ENCODE results near the gene SALL1.

Gene SALL1

GRCh38 chr16:51156807-51157200 is 5.7 kb upstream of the SALL1 start:
- DNase-seq: no peak

DNA sequence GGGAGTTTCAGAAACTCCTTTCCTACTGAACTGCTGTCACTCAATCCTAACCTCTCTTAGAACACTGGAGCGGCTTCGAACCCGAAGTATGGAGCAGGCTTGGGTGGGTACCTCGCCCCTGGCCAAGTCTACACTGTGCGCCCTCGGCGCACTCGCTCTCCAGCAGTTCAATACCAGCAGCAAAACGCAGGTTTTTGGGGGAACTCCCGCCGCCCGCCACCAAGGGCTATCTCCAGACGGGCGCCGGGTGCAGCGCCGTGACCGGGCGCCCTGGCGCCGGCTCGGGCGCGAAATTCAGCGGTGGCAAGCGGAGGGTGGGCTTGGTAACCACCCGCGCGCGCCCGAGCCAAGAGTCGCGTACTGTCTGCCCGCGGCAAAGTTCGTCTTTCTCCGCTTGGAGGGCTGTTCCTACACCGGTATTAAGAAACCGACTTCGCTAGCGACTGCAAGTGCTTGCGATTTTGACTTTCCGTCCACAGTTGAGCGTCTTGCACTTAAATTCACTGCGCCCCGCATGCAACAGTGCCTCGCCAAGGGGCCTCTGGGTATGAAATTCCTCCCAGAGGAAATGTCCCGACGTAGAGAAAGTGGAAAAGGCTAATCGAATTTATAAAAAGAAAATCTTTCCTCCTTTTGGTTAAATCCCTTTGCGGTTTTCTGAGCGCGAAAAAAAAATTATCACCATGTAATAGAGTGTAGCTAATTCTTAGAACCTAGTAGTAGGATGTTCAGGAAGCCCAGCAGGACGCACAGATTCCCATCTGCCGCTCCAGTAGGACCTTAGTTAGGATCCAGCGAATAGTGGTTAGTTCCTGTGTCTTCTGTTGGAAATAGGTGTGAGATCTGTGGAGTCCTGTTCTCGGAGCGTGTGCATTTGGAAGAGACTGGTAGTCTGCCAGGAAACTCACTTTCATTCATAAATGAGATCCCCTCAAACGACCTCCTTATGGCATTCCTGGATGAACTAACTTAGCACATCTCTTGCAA is 5.0 kb upstream of the SALL1 start:
- no peak for DNase-seq

DNA sequence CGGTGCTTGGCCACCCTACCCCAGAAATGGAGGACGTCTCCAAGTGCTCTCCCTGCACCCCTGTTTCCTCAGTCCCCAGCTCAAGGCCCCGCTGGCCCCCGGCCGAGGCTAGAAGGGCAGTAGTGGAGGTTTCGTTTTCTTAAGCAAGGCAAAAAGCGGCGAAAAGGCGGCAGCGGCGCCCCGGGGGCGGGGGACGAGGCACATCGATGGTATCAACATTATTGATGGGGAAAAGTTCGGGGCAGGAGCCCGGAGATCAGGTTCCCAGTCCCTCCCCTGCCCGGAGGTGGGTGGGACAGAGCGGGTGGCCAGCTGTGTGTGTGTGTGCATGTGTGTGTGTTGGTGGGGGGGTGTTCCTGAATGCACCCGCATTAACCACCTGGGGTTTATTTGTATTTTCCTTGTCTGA is 4.1 kb upstream of the SALL1 start:
- no peak for DNase-seq

- no peak for DNase-seq
Measured at GRCh38 chr16:51154271-51155171, 3.5 kb upstream of the SALL1 start.

GRCh38 chr16:51153577-51154031 is 2.5 kb upstream of the SALL1 start:
- DNase-seq: no peak

- DNase-seq: no peak
Measured at GRCh38 chr16:51152691-51153576, 1.9 kb upstream of the SALL1 start.

GRCh38 chr16:51151961-51152663 is 1.0 kb upstream of the SALL1 start:
- DNase-seq: peak; percentile 44

GRCh38 chr16:51151435-51151960 is 428 bp upstream of the SALL1 start:
- DNase-seq: no peak

DNA sequence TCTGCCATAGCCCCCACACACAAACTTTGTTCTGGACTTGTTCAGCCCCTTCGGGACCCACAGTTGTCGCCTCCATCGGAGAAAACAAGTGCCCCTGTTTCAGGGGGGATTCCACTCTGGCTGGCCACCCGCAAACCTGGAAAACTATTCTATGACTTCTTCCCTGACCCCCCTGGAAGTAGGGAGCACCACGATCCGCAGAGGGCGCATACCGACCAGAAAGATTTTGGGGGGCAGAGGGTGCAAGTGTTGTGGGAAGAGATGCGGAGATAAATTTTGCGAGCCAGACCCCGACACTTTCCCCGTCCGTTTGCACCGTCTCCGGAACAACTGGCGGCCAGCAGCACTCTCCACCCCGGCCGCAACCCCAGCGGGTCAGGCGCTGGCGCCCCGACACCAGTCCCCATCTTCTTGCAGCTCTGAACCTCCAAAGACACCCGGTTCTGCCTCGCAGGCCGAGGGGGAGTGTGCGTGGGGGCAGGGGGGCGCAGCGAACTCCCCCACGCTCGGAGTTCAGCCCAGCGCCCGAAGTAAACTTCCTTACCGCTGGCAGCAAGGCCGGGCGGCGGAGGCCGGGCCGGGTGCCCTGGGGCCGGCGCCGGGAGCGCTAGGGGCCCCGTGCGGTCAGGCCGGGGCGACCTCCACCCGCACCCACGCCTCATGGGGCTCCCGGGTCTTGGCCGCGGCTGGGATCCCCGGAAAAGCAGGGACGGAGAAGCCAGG is 744 bp downstream of the SALL1 start:
- no peak for DNase-seq

DNA sequence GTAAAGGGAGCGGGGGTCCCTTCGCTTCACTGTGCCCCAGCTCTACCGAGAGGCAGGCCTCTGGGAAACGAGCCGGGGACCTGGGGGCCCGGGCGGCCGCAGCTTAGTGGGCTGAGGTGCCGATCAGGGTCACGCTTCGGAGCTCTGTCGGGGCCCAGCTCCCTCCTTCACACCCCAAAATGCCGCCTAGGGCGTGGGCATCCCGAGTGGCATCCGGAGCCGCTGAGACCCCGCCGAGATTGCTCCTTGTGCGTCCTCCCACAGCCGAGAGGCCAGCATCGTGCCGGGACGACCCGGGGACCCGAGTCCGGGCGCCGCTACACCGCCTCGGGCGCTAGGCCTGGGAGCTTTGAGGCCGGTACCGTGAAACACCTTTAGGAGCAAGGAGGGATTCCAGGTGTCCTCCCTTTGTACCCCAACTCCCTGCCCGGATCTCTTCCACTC is 1.3 kb downstream of the SALL1 start:
- no peak for DNase-seq

GRCh38 chr16:51149251-51149661 is 1.8 kb downstream of the SALL1 start:
- DNase-seq: no peak

GRCh38 chr16:51148678-51149228 is 2.3 kb downstream of the SALL1 start:
- no peak for DNase-seq

- no peak for DNase-seq
Measured at GRCh38 chr16:51147776-51148677, 3.0 kb downstream of the SALL1 start.

- DNase-seq: no peak
Measured at GRCh38 chr16:51146256-51146924, 4.7 kb downstream of the SALL1 start.

- DNase-seq: no peak
Measured at GRCh38 chr16:51144203-51144602, 6.9 kb downstream of the SALL1 start.

DNA sequence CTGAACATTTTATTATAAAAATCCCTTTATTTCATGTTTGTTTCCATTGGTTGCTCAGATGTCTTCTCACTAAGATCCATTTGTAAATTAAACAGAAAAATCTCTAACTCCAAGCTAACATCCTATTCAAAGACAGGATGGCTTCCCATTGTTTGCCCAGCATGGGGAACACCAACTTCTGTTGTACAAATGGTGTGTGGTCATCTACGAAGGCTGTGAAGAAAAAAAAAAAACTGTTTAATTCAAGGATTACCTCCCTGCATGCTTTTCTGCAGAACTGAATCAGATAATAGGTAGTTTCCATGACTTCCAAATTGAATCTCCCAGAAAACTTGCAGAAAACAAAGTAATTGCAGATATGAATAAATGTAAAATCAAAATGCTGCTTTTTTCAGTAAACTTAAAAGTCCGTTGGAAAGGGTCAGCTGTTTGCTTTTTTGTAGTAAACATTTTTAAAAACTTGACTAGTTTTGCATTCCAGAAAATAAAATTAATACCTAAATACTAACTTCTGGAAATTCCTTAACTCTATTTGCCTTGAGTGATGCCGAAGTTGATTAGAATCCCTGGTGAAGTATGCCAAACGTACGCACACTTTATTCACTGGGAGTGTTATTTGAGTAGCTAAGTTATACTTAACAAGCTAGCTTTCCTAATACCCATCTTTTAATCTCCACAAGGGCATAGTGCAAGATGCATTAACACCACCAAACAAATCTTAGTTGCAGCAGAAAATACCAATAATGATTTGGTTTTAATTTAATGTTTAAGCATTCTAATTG is 7.7 kb downstream of the SALL1 start:
- no peak for DNase-seq

DNA sequence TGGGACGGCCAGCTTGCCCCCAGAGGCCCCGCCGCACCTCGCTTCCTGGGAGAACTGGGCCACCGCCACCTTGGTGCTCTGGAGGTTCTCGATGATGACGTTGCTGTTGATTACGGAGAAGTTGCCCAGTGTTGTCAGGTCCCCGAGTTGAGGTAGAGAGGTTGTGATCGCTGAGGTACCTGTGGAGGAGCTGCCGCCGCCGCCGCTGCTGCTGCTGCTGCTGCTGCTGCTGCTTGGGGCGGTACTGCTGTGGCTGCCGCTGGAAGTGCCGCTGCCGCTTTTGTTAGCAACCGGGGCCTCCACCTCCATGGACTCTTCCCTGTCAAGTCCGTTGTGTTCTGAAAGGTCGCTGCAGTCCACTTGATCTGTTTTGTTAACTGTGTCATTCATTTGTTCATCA is 9.5 kb downstream of the SALL1 start:
- no peak for DNase-seq

DNA sequence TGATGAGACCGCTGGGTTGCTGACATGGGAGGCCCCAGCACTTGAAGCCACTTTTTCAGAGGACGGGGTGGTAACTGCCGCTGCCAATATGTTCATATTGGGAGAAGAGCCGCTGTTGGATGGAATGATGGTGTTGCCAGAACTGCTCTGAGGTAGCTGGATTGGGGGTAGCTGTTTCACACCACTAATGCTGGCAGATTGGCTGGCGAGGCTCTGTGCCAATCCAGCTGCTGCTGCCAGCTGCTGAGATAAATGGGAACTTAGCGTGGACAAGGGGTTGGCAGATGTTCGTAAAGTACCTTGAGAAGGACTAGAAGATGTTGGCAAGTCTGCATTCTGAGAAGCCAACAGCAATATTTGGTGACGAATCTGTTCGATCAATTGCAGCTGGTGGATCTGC is 10.0 kb downstream of the SALL1 start:
- DNase-seq: no peak

All from fibroblast of skin of back (primary cell).